Activated T-cell treated with anti-CD3 and anti-CD28 coated beads for 4 hours (primary cell): ENCODE data around the gene PRKAR1B.
"Not testable (repeated sequence)": the region's sequence is repeated elsewhere in the genome, so short reads cannot be mapped to it uniquely, and the experiment has no call there.

Source experiments
- DNase-seq: peaks from one replicate; pipeline ENCODE4 v3.0.0-alpha.2; 2020

PRKAR1B gene

GRCh38 chr7:756928-757560 is 30.0 kb upstream of the PRKAR1B start:
- DNase-seq, result no peak

- no peak for DNase-seq
Observed at GRCh38 chr7:756231-756927, 29.3 kb upstream of the PRKAR1B start.

- no peak for DNase-seq
Observed at GRCh38 chr7:755413-755805, 28.3 kb upstream of the PRKAR1B start.

- no peak for DNase-seq
Observed at GRCh38 chr7:754531-755412, 27.7 kb upstream of the PRKAR1B start.

GRCh38 chr7:753190-753589 is 26.1 kb upstream of the PRKAR1B start:
- DNase-seq, result no peak

- not testable (repeated sequence) for DNase-seq
Observed at GRCh38 chr7:752256-752655, 25.2 kb upstream of the PRKAR1B start.

- no peak for DNase-seq
Observed at GRCh38 chr7:751826-752225, 24.7 kb upstream of the PRKAR1B start.

- no peak for DNase-seq
Observed at GRCh38 chr7:750111-750905, 23.2 kb upstream of the PRKAR1B start.

- DNase-seq, result no peak
Observed at GRCh38 chr7:749140-749551, 22.1 kb upstream of the PRKAR1B start.

GRCh38 chr7:748446-748845 is 21.4 kb upstream of the PRKAR1B start:
- DNase-seq, result no peak

- DNase-seq, result no peak
Observed at GRCh38 chr7:747186-747585, 20.1 kb upstream of the PRKAR1B start.

GRCh38 chr7:746155-747061 is 19.3 kb upstream of the PRKAR1B start:
- DNase-seq, result no peak

GRCh38 chr7:745431-746154 is 18.5 kb upstream of the PRKAR1B start:
- DNase-seq, result no peak

GRCh38 chr7:744854-745430 is 17.9 kb upstream of the PRKAR1B start:
- DNase-seq, result no peak

- not testable (repeated sequence) for DNase-seq
Observed at GRCh38 chr7:744128-744520, 17.0 kb upstream of the PRKAR1B start.

- not testable (repeated sequence) for DNase-seq
Observed at GRCh38 chr7:743341-744127, 16.5 kb upstream of the PRKAR1B start.

GRCh38 chr7:742791-743190 is 15.7 kb upstream of the PRKAR1B start:
- no peak for DNase-seq

GRCh38 chr7:741850-742249 is 14.8 kb upstream of the PRKAR1B start:
- DNase-seq, result no peak

- no peak for DNase-seq
Observed at GRCh38 chr7:741191-741671, 14.2 kb upstream of the PRKAR1B start.
